ENCODE measurements around the gene AKR7A3. TPM values are rescaled to one million over a fixed set of nuclear protein-coding genes. Genes with fewer than 3 reads are reported as not detected.

The AKR7A3 gene
- total and polyA plus RNA-seq, 4 donors, result 0.23 to 69.6 (median 55.0) TPM

- Histone ChIP-seq H3K9me3 (ENCODE audit: control insufficient read depth in 4 of 4, low read length in 3 of 4) (no peaks in the 10 kb centered on the region), H3K27ac (ENCODE audit: low read depth in 1 of 2, low read length in 2 of 2) (no peak overlapping the region), H3K36me3 (ENCODE audit: control insufficient read depth in 4 of 4, insufficient read depth in 3 of 4, low read depth in 1 of 4, low read length in 3 of 4) (peaks cover 9 to 67% (median 15%) of the 10 kb centered on the region in 4 donors), H3K9ac (ENCODE audit: low read depth in 1 of 2, low read length in 2 of 2) (no peak overlapping the region), H3K4me3 (ENCODE audit: low read depth in 1 of 3, low read length in 3 of 3) (no peak overlapping the region), H3K4me1 (ENCODE audit: control insufficient read depth in 4 of 4, insufficient read depth in 4 of 4, low read length in 3 of 4) (no peaks in the 10 kb centered on the region), H3K27me3 (ENCODE audit: control insufficient read depth in 4 of 4, insufficient read depth in 4 of 4, low read length in 3 of 4) (no peaks in the 10 kb centered on the region)
- 87% methylated on average over 18 of the region's 18 CpGs for WGBS
- TF ChIP-seq MAX (IDR thresholded peaks at IDR 0.05) (no peak), TAF1 (conservative IDR thresholded peaks at IDR 0.05) (no peak), RAD21 (IDR thresholded peaks at IDR 0.05) (no peak), REST (IDR thresholded peaks at IDR 0.05) (no peak), NR2F2 (IDR thresholded peaks at IDR 0.05) (no peak), HNF4A (conservative IDR thresholded peaks at IDR 0.05) (no peak), YY1 (IDR thresholded peaks at IDR 0.05) (no peak), GABPA (IDR thresholded peaks at IDR 0.05 in 1 of 2, conservative IDR thresholded peaks at IDR 0.05 in 1 of 2) (no peak), JUND (IDR thresholded peaks at IDR 0.05) (no peak), RXRA (IDR thresholded peaks at IDR 0.05) (no peak), FOXA2 (IDR thresholded peaks at IDR 0.05) (no peak), HNF4G (IDR thresholded peaks at IDR 0.05) (no peak), ZBTB33 (IDR thresholded peaks at IDR 0.05) (no peak)
- no peak for DNase-seq (ENCODE audit: low spot score)
Measured at GRCh38 chr1:19328486-19328885, 39.9 kb upstream of the AKR7A3 start.

- Histone ChIP-seq H3K36me3 (ENCODE audit: control insufficient read depth in 4 of 4, insufficient read depth in 3 of 4, low read depth in 1 of 4, low read length in 3 of 4) (peaks cover 9 to 67% (median 15%) of the 10 kb centered on the region in 4 donors), H3K4me1 (ENCODE audit: control insufficient read depth in 4 of 4, insufficient read depth in 4 of 4, low read length in 3 of 4) (no peaks in the 10 kb centered on the region), H3K9ac (ENCODE audit: low read depth in 1 of 2, low read length in 2 of 2) (no peak overlapping the region), H3K27me3 (ENCODE audit: control insufficient read depth in 4 of 4, insufficient read depth in 4 of 4, low read length in 3 of 4) (no peaks in the 10 kb centered on the region), H3K4me3 (ENCODE audit: low read depth in 1 of 3, low read length in 3 of 3) (no peak overlapping the region), H3K27ac (ENCODE audit: low read depth in 1 of 2, low read length in 2 of 2) (no peak overlapping the region), H3K9me3 (ENCODE audit: control insufficient read depth in 4 of 4, low read length in 3 of 4) (no peaks in the 10 kb centered on the region)
- no peak for DNase-seq (ENCODE audit: low spot score)
- TF ChIP-seq FOXA2 (IDR thresholded peaks at IDR 0.05) (peak; percentile 27), JUND (IDR thresholded peaks at IDR 0.05) (no peak), RXRA (IDR thresholded peaks at IDR 0.05) (peak in 1 of 2 donors; percentile 46), HNF4A (conservative IDR thresholded peaks at IDR 0.05) (peak in 1 of 2 donors; percentile 51), MAX (IDR thresholded peaks at IDR 0.05) (no peak)
- WGBS, result 67% methylated on average over 9 of the region's 9 CpGs
Measured at GRCh38 chr1:19327736-19328135, 39.2 kb upstream of the AKR7A3 start.

All from liver (tissue), 9 donors.